SIG-M5 treated with dmso at 0.1 percent for 504 hours (cell line): ENCODE data around the gene TXN2.

Source experiments
- DNase-seq: peaks from one replicate; lab custom pipeline; 2025; ENCODE audit not compliant: unreplicated experiment; lab: John Stamatoyannopoulos, UW

TXN2 gene

GRCh38 chr22:36486619-36487384 lies 5.4 kb upstream of the TXN2 start:
- DNase-seq, result peak; percentile 12

GRCh38 chr22:36480941-36481392 lies 473 bp downstream of the TXN2 start:
- DNase-seq, result no peak

DNA sequence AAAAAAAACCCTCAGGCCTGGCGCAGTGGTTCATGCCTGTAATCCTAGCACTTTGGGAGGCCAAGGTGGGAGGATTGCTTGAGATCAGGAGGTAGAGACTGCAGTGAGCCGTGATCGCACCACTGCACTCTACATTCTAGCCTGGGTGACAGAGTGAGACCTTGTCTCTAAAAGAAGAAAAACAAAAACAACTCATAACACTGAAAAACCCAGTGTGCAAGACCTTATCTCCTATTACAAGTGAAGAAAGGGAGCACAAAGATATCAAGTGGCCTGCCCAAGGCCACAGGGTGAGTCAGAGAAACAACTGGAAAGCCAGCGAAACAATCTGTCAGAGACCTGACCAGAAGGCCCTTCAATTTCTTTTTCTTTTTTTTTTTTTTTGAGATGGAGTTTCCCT lies 2.5 kb downstream of the TXN2 start:
- DNase-seq, result no peak

DNA sequence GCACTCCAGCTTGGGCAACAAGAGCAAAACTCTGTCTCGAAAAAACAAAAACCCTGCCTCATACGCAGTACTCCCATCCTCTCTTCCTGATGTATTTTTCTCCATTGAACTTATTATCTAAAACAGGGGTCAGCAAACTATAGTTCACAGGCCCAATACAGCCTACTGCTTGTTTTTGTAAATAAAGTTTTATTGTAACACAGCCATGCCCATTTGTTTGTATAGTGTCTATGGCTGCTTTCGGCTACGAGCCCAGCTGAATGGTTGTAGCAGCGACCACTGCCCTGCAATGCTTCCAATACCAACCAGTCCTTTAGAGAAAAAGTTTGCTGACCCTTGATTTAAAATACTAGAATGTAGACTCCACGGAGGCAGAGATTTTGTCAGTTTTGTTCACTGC lies 6.1 kb downstream of the TXN2 start:
- no peak for DNase-seq

- DNase-seq, result no peak
Observed at GRCh38 chr22:36472689-36473088, 8.8 kb downstream of the TXN2 start.

- no peak for DNase-seq
Observed at GRCh38 chr22:36471341-36471821, 10.1 kb downstream of the TXN2 start.

DNA sequence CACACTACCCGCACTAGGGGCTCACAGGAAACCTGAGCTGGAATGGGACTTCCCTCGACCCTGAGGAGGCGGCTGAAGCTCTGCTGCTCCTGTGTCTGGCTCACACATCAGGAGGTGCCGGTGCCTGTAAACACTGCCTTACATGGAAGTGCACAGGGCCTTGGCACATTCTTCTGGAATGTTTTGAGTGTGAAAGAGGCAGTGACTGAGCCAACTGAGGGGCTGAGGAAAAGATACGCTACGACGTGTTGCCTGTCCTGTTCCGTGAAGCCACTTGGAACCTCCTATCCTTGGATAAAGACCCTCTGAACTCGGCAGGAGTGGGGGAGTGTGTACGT lies 10.5 kb downstream of the TXN2 start:
- no peak for DNase-seq

GRCh38 chr22:36470162-36470993 lies 11.1 kb downstream of the TXN2 start:
- DNase-seq, result peak; percentile 75

- no peak for DNase-seq
Observed at GRCh38 chr22:36469094-36469710, 12.2 kb downstream of the TXN2 start.

- DNase-seq, result peak; percentile 97
Observed at GRCh38 chr22:36467946-36468345, 13.5 kb downstream of the TXN2 start.

- DNase-seq, result no peak
Observed at GRCh38 chr22:36467042-36467810, 14.2 kb downstream of the TXN2 start.

DNA sequence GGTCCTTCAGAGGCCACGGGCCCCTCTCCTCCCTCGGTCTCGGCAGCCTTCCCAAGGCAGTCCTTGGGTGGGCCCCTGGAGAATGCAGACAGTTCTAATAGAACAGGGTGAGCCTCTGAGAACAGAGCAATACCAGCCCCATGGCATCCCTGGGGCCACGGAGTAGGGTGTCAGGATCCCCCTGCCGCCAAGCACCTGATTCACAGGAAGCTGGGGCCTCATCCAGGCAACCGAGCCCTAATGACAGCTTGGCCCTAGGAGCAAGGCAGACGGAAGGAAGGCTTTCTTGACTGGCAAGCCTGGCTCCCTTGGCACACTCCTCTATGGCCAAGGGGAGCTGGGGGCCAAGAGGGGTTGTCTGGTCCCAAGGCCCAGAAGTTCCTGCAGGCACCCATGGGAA lies 15.2 kb downstream of the TXN2 start:
- no peak for DNase-seq

GRCh38 chr22:36465232-36466021 lies 16.0 kb downstream of the TXN2 start:
- peak; percentile 41 for DNase-seq

GRCh38 chr22:36464715-36465231 lies 16.7 kb downstream of the TXN2 start:
- no peak for DNase-seq

DNA sequence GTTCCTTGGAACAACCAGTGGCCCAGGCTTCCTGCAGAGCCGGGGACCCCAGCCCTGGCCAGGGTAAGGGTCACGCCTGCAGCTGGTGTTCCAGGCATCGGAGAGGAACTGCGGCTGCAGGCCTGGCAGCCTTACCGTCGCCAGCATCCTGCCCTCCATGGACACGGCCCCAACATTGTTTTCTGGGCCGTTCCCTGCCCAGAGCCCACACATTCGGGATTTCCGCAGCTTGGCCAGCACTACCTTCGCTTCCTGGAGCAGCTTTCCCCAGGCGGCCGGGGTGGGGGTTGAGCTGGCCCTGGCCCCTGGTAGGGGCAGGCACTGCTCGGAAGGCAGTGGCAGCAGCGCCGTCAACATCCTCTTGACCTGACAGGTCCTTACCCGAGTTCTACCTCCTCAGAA lies 17.7 kb downstream of the TXN2 start:
- no peak for DNase-seq

- DNase-seq, result no peak
Observed at GRCh38 chr22:36461665-36462649, 19.5 kb downstream of the TXN2 start.

DNA sequence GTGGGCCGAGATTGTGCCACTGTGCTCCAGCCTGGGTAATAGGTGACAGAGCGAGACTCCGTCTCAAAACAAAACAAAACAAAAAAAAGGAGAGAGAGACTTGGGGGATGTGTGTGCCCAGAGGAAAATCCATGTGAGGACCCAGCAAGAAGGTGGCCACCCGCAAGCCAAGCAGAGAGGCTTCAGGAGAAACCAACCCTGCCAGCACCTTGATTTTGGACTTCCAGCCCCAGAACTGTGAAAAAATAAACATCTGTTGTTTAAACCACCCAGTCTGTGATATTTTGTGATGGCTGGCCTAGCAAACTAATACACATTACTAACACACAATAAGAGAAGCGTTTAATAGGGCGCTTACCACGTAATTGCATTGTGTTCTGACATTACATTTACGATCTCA lies 21.2 kb downstream of the TXN2 start:
- DNase-seq, result no peak

DNA sequence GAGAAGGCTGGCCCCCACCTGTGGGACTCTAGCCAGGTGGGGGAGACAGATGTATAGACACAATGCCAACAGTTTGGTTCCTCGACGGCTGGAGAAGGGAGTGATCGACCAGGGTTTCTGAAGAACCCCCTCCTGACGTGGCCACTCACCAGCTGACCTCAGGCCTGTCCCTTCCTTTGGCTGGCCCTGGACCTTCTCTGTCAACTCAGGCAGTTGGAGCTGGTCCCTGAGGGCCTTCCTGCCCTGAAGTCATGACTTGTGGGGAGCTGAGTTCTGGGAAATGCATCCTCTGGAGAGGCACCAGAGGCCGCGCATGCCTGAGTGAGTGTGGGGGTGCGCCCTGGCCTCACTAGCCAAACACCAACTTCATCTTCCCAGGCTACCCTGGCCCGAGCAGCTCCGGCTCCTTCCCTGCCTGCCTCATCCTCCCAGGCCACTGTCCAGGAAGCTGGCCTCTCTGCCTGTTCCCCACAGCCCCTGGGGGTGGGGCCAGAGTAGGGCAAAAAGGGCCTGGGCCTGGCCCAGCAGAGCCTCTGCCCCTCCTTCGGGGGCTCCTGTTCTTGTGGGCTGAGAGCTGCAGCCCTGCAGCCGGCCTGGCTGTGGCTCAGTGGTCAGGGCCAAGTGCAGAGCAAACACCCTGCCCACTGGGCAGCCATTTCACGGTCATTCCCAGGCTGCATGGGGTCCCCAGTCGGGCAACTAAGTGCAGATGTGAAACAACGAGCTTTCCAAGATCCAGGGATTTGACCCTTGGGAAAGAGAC lies 23.6 kb downstream of the TXN2 start:
- no peak for DNase-seq
